GM21360 (cell line): ENCODE data around the gene ERC2.

Experiments
- ATAC-seq: cut with Tn5 transposase; IDR thresholded peaks from one replicate; pipeline ENCODE4 v1.9.1; 2021; ENCODE audit warnings: mild to moderate bottlenecking, moderate library complexity; ENCODE audit not compliant: unreplicated experiment

Gene ERC2

DNA sequence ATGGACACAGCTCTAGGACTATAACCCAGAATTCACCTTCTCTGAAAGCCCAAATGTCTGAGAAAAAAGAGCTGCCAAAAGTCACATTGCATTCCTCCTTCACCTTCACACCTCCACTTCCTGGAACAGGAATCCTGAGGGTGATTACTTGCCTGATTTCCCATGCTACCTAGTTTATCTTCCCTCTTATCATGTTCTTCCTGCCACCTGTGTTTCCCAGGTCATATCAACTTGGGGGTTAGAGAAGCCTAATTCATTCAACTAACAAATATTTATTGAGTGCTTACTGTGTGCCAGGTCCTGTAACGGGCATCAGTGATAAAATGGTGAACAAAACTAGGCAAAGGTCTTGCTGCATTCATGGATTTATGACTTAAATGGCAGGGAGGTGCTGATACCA is 701.5 kb downstream of the ERC2 start:
- no peak for ATAC-seq

DNA sequence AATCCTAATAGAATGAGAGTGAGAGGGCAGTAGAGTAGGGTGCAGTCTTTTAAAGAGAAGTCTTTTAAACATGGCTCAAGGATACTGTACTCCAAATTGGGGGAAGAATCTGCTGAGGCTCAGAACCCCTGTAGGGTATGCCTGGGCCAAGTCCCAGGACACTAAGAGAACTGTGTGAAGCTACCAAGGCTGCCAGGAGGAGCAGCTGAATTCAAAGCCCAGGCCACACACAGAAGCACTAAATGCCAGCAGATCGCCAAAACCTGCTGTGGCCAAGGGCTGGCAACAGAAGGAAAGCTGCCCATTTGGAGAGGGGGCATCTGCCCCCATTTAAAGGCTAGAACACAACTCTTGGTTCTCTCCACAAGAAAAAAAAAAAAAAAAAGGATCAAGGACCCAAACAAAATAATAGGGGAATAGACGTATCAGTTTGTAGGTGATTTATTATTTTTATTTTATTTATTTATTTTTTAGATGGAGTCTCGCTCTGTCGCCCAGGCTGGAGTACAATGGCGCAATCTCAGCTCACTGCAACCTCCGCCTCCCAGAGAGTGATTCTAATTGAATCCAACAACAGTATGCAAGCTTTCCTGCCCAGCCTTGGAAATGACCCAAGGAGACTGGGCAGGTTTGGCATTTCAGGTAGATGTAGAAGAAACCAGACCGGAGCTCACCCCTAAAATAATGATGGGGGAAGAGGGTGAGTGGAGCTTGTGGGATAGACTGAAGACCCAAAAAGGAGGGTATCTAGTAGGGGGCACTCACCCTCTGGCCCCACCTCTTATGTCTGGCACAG is 702.2 kb downstream of the ERC2 start:
- ATAC-seq, result no peak

DNA sequence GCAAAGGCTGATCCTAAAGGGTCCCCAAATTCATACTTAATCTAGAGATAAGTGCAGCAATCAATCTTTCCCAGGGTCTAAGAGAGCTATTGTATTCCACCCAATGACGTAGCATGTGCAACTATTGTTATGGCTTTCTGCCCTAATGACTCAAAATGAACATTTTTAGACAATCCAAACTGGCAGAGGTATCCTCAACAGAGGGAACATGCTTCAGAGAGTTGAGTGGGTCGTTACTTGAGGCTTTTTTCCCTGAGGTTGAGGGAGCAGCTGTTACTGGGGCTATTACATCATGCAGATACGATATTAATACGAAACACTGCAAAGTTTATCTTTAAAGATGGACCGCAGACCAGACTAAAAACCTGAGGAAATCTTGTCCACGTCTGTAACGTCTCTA is 702.9 kb downstream of the ERC2 start:
- ATAC-seq, result no peak

DNA sequence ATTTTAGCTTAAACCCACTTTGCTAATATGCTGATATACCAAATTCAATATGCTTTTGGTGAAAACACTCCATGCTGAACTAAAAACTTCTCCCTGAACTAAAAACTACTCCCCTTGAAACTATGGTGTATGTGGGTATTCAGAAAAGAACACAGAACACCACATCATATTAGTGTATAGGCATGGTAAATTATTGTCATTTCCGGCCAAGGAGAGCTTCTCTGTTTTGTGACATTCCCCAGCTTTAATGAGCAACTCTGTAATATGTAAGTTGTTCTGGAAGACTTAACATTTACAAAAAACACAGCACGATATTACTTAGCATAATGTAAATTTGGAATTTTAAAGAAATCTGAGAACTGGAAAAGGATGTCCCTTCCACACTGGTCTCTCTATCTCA is 711.3 kb downstream of the ERC2 start:
- no peak for ATAC-seq

DNA sequence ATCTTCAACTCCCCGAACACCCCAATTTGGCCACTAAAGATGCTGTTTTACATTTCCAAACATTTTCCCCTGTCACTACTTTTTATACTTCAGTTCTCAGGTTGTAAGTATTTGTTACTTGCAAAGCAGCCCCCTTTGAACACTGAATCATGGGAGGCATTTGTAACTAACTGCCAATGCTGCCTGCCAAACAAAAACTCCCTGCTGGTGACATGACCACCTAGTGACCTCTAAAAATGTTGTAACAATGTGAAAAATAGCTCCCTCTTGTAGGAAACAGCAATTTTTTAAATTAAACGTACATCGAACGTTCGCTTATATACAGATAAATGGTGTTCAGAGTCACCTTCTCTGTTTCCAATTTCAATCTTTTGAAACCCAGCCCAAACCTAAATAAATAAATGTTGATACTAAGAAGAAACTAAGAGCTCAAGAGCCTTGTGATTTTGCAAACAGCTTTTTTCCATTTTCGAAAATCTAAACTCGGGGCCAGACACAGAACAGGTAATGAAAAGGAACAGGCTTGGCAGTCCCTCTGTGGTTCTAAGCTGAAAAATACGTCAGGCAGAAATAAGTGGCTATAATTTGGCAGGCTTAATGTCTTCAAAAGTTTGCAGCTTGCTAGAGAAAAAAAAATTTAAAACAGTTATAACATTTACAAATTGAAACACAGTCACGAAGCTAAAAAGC is 712.6 kb downstream of the ERC2 start:
- no peak for ATAC-seq

DNA sequence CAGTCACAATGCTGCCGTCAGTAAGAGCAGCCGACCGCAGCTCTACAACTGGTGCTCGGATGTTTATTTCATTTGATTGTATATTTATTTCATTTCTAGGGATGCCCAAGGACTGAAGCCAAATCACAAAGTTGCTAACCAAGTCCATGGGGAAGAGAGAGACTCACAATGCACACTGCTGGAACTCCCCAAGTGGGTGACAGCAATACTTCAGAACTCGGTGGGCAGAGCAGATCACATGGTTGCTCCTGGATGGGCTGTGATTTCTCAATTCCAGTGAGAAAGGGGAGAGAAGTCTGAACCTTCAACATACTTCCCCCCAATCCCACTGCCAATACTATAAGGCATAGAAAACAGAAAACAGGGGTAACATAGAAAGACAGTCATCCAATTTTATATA is 715.4 kb downstream of the ERC2 start:
- ATAC-seq, result no peak

DNA sequence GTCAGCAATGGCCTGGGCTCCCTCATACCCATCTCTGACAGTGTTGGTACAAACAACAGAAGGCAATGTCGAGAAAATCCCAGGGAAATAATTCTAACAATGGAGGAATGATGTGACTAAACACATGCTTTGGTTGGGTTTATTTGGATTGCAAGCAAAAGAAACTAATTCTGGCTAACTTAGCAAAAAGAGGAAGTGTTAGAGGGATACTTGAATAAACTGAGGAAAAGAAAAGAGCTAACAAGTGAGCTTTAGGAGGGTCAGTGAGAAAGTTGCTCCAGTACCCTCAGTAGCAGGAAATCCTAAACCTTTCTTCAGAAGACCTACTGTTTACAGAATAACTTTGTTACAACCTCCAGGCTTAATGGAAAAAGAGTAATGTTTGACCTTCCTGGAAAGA is 716.5 kb downstream of the ERC2 start:
- ATAC-seq, result no peak

DNA sequence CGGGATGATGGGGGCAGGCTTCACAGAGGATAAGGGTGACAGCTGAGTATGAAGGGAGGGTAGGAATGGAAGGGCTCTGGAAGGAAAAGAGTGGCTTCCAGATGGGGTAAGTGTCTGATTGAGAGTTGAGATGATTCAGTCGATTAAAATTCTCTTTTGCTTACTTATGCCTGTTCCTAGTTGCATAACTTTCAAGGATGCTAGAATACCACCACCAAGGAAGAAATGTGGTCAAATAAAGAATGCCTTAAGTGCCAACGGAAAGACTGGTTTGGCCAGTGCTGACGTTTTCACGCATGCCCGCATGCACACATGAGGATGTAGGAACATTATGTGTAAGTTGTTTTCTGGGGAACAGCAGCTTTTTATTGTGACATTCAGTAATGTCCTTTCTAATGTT is 717.7 kb downstream of the ERC2 start:
- ATAC-seq, result no peak

DNA sequence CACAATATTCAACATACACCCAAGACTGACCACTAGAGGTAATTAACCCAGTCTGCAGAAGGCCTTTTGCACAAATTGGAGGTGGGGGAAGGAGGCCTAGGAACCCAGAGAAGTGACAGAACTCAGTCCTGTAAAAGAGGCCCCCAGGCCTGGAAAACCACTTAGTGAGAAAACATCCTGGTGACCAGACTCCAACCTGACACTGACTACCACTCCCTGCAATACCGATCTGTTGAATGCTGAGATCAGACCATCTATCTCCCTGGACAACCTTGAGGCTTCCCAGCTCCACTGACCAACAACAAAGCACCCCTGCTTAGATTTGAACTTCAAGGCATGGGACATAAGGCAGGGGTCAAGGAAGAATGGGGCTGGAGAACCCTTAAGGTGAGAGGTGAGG is 719.2 kb downstream of the ERC2 start:
- ATAC-seq, result no peak

DNA sequence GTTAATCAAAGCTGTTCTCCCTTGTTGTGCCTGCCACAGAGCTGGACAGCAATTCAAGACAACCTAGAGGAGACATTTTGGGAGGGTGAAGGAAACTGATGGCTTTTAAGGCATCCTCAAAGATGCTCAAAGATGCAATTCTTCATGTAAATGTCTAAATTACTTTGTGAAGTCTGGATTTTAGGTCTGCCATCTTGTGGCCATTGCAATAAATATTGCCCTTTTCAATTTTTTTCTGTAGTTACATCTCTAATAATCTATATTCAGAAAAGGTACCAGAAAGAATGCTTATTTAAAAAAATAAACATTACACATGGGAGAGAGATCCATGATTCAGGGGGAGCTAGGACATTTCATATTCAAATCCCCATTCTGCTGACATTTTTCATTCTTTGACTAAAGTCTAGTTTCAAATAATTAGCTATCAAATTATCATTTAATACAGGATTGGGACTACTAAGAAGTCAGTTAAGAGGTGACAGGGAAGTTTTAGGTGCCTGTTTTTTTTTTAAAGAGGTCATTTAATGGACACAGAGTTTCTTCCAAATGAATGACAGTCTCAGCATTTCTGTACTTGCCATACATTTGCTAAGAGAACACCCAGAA is 721.4 kb downstream of the ERC2 start:
- no peak for ATAC-seq

DNA sequence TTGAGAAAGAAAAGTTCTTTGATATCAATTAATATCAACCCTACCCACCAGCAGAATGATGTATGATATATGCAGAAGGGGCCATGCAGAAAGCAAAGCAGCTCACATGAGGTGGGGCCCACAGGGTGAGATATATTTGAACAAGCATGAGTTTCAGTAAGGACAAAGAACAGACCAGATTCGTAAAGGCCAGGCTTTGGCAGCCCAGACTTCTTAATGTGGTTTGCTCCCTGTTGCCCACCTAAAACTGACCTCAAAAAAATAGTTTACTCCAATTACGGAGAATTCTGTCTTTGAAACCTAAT is 725.5 kb downstream of the ERC2 start:
- ATAC-seq, result no peak

DNA sequence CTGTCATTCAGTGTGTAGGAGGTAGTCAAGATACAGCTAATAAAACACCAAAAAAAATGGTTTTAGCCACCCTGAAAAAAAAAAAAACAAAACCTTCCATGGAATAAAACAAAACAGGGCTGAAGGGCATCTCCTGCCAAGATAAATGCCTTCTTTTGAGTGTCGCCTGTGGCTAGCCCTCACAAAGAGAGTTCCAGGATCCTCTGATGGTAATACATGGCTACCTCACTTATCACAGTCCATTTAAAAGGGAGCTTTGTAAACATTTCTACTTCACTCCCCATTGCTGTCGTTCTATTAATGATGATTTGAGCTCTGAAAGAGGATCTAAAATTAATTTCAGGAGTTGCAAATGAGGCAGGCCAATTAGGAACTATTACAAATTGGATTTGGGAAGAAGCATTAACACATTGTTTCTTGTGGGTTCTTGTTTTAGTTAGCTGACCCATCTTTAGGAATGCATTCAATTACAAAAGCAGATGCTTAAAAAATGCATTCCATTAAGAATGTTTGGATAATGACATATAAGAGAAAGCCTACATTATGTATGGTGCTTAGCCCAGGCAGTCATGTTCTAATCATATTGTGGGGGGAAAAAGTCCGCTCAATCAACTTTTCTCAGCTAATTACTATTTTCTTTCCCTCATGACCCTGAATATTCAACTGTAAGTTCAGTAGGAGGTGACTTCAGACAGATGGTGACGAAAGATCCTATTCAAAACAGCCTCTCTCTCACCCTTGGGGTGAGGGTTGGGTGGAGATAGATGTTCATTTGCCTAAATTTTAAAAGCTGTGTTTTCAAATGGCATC is 726.0 kb downstream of the ERC2 start:
- no peak for ATAC-seq

DNA sequence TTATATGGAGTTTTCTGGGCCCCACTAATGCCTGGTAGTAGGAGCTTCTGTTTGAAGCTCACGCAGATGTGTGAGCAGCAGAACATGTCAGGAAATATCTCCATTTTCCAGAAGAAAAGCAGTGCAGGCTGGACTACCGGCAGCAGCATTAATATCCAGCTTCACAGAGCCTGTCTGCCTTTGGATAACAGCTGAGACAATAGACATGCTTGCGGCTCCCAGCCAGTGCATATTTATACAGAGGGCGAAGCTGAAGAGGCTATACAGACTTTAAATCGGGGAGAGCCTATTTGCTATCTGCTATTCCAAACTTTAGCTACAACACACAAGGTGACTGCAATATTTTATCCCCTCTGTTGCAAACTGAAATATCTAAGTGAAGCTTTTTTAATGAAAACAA is 731.1 kb downstream of the ERC2 start:
- no peak for ATAC-seq

DNA sequence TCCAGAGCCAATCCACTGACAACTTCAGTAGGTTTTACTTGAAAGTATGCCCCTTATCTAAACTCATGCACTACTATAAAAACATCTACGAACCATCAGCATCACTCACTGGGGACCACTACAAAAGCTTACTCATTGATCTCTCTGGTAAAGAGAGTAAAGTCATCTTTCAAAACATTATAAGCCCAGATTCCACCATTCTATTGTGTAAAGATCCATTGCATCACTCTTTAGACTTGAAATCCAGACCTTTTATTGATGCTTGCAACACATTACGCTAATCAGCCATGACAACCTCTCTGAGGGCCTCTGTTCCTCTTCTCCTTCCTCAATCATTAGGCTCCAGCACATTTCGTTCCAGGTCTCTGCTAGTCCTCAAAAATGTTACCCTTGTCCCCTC is 732.3 kb downstream of the ERC2 start:
- no peak for ATAC-seq

DNA sequence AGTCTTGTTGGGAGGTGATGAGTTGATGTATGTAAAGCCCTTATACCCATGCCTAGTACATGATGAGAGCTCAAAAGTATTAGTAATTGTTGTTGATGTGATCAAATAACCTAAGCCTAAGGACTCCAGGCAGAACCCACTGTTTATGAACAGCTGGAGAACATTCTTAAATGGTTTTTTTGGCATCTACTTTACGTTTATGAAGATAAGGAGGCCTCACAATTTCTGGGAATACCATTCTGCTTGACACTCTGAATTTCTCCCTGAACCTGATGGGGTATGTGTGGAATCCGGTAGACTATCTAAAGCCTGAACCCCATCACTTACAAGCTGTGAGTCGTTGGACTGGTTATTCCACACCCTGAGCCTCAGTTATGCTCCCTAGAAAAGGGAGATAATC is 736.5 kb downstream of the ERC2 start:
- no peak for ATAC-seq

DNA sequence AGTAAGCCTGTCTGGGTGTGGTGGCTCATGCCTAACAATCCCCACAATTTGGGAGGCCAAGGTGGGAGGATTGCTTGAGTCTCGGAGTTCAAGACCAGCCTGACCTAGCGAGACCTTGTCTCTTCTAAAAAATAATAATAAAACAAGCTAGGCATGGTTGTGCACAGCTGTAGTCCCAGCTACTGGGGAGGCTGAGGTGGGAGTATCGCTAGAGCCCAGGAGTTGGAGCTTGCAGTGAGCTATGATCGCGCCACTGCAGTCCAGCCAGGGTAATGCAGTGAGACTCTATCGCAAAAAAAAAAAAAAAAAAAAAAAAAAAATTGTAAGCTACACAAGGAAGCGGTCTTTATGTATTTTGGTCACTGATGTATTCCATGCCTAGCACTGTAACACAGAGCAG is 738.7 kb downstream of the ERC2 start:
- ATAC-seq, result no peak

DNA sequence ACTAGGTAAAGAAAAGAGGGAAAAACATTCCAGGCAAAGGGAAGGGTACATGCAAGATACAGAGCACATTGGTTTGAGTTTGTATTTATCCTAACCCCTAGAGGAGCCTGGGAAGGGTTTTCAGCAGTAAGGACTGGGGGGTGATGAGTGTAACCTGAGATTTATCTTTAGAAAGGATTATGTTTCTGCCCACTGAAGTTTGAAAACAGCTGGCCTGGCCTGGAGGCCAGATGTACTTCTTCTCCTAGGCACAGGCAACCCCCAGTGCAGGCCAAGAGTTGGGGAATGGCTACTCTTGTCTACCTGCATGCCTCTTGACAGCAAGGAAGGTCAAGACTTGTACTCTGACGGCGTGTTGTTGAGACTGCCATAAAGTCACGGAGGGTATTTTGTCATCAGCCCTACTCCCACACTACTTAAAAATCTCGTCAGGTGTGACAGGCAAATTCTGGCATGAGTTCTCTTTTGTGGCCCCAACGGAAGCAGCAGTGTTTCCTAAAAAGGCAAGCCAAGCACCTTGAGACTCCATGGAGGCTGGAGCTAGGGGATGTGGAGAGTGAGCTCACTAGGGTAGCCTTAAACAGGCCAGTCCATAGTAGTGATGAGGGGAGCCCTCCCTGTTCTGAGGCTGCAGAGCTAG is 739.7 kb downstream of the ERC2 start:
- no peak for ATAC-seq

DNA sequence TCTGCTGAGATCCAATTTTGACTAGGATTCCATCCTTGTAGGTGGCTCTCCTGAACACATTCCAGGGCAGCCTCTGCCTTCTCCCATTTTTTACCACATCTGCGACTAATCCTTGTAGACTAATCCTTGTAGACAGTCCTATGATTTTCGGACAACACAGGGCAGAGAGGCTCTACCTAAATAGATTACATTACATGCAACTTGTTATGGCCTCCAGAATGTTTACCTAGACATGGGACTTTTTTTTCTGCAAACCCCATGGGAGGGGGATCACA is 741.8 kb downstream of the ERC2 start:
- ATAC-seq, result no peak

DNA sequence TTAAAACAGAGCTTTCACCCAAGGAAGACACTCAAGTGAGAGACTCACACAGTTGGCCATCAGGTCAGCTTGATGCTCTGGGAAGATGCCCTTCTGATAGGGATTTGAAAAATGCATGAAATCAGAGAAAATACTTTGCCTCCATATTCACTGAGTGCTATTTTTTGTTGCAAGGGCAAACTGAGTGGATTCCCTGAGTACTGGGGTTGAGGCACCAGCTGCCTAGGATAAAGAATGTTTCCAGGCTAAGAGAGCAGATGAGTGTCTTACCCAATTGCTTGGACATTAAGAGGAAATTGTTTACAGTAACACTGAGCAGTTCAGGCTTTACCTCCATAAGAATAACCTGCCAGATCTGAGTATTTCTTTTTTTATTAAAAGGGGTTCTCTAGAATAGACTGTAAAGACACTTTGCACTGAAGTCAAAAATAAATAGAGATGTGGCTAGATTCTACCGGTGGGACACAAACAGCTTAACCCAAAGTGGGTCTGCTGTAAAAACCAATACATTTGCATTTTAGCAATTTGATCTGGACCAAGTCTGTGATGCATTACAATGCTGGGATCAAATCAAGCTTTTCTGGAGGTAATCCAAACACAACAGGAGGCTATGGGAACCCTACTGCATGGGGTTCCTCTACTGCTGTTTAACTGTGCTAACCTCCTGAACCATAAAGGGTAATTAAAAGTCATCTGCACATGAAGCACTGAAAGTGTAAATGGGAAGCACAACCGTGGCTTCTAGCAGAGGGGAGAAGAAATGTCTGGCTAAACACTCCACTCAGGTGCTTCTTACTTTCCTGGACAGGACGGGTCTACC is 742.4 kb downstream of the ERC2 start:
- ATAC-seq, result no peak

DNA sequence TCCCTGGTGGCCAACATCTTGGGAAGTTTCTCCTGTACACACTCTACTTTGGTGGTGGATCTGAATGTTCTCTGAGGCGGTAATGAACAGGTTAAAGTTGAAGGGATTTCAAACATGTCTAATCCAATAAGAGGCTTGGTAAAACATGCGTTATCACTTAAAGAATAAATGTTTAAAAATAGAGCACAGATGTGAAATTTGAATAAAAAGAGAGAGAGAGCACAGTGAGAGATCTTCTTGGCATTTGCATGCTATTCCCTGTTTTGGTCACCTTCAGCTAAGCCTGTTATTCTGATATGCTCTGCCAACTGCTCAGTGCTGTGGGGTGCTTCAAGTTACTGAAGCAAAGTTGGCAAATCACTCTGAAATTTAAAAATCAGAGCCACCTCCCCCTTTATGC is 743.4 kb downstream of the ERC2 start:
- peak; percentile 42 for ATAC-seq

DNA sequence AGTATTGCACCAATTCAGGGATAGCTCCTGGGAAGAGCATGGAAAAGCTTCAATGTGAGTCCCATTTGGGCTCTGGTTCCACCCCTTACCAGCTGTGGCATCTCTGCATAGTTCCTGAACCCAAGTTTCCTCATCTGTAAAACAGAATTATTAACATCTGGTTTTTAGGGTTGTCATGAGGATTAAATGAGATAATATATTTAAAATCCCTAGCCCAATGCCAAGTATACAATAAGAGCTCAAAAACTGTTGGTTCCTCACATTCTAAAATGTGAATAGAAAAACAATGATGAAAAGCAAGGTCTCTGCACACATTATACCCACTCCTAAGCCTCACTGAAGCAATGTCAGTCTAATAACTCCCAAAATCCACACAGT is 743.9 kb downstream of the ERC2 start:
- no peak for ATAC-seq
